Measurements from ENCODE around the gene SOX8.

The SOX8 gene

GRCh38 chr16:974001-974601 lies 7.5 kb upstream of the SOX8 start:
- DNase-seq (ENCODE audit: low spot score) = no peak

GRCh38 chr16:974611-975261 lies 6.8 kb upstream of the SOX8 start:
- no peak for DNase-seq (ENCODE audit: low spot score)

- DNase-seq (ENCODE audit: low spot score) = no peak
Observed at GRCh38 chr16:975291-975690, 6.3 kb upstream of the SOX8 start.

GRCh38 chr16:976389-976931 lies 5.1 kb upstream of the SOX8 start:
- DNase-seq (ENCODE audit: low spot score) = no peak

GRCh38 chr16:977081-977701 lies 4.4 kb upstream of the SOX8 start:
- DNase-seq (ENCODE audit: low spot score) = no peak

- no peak for DNase-seq (ENCODE audit: low spot score)
Observed at GRCh38 chr16:977896-978295, 3.7 kb upstream of the SOX8 start.

- no peak for DNase-seq (ENCODE audit: low spot score)
Observed at GRCh38 chr16:978403-978802, 3.2 kb upstream of the SOX8 start.

GRCh38 chr16:979147-979546 lies 2.4 kb upstream of the SOX8 start:
- no peak for DNase-seq (ENCODE audit: low spot score)

GRCh38 chr16:979859-980594 lies 1.5 kb upstream of the SOX8 start:
- DNase-seq (ENCODE audit: low spot score) = no peak

GRCh38 chr16:980595-980854 lies 1.0 kb upstream of the SOX8 start:
- no peak for DNase-seq (ENCODE audit: low spot score)

GRCh38 chr16:982145-983043 lies 824 bp downstream of the SOX8 start:
- DNase-seq (ENCODE audit: low spot score) = no peak

- DNase-seq (ENCODE audit: low spot score) = no peak
Observed at GRCh38 chr16:983044-984030, 1.8 kb downstream of the SOX8 start.

- no peak for DNase-seq (ENCODE audit: low spot score)
Observed at GRCh38 chr16:984121-984694, 2.6 kb downstream of the SOX8 start.

- no peak for DNase-seq (ENCODE audit: low spot score)
Observed at GRCh38 chr16:984736-985636, 3.4 kb downstream of the SOX8 start.

- DNase-seq (ENCODE audit: low spot score) = no peak
Observed at GRCh38 chr16:985646-986400, 4.3 kb downstream of the SOX8 start.

GRCh38 chr16:986411-986810 lies 4.8 kb downstream of the SOX8 start:
- no peak for DNase-seq (ENCODE audit: low spot score)

- DNase-seq (ENCODE audit: low spot score) = no peak
Observed at GRCh38 chr16:986925-987582, 5.5 kb downstream of the SOX8 start.

- DNase-seq (ENCODE audit: low spot score) = no peak
Observed at GRCh38 chr16:987906-988305, 6.3 kb downstream of the SOX8 start.
